Ishikawa (cell line): Measurements from ENCODE around the gene MUC4.

ENCODE experiments used
- CEBPB ChIP-seq: IDR thresholded peaks from 2 replicates; pipeline ENCODE4 v1.6.1; 2012
- CREB1 ChIP-seq: IDR thresholded peaks from 2 replicates; pipeline ENCODE4 v1.6.1; 2012; ENCODE audit warnings: low read depth
- EGR1 ChIP-seq: IDR thresholded peaks from 2 replicates; pipeline ENCODE4 v1.6.1; 2012
- EP300 ChIP-seq: IDR thresholded peaks from 2 replicates; pipeline ENCODE4 v1.6.1; 2012; ENCODE audit warnings: borderline replicate concordance
- FOXM1 ChIP-seq: IDR thresholded peaks from 2 replicates; pipeline ENCODE4 v1.6.1; 2012; ENCODE audit warnings: low read depth, borderline replicate concordance
- MAX ChIP-seq: IDR thresholded peaks from 2 replicates; pipeline ENCODE4 v1.6.1; 2012
- NFIC ChIP-seq: IDR thresholded peaks from 2 replicates; pipeline ENCODE4 v1.6.1; 2012
- RAD21 ChIP-seq: IDR thresholded peaks from 2 replicates; pipeline ENCODE4 v1.6.1; 2012; ENCODE audit warnings: low read depth
- REST ChIP-seq: IDR thresholded peaks from 2 replicates; pipeline ENCODE4 v1.6.1; 2012; ENCODE audit warnings: low read depth, mild to moderate bottlenecking
- TAF1 ChIP-seq: IDR thresholded peaks from 2 replicates; pipeline ENCODE4 v1.6.1; 2012; ENCODE audit warnings: low read depth, mild to moderate bottlenecking
- TCF12 ChIP-seq: IDR thresholded peaks from 2 replicates; pipeline ENCODE4 v1.6.1; 2012; ENCODE audit warnings: low read depth
- TEAD4 ChIP-seq: IDR thresholded peaks from 2 replicates; pipeline ENCODE4 v1.6.1; 2012
- USF1 ChIP-seq: IDR thresholded peaks from 2 replicates; pipeline ENCODE4 v1.6.1; 2012
- YY1 ChIP-seq: IDR thresholded peaks from 2 replicates; pipeline ENCODE4 v1.6.1; 2012; ENCODE audit warnings: low read depth
- ZBTB7A ChIP-seq: IDR thresholded peaks from 2 replicates; pipeline ENCODE4 v1.6.1; 2012; ENCODE audit warnings: low read depth

The MUC4 gene

GRCh38 chr3:195813916-195814640 is 2.3 kb upstream of the MUC4 start:
- TF ChIP-seq CEBPB (no peak), TAF1 (no peak), REST (no peak), RAD21 (no peak), MAX (no peak), EP300 (no peak), YY1 (no peak), TEAD4 (no peak), FOXM1 (no peak), EGR1 (no peak), ZBTB7A (no peak), CREB1 (no peak), NFIC (no peak)

- no peak for TF ChIP-seq RAD21
- TF ChIP-seq YY1, result no peak
- TF ChIP-seq FOXM1, result no peak
- no peak for TF ChIP-seq TCF12
- no peak for TF ChIP-seq USF1
- TF ChIP-seq TEAD4, result no peak
These were observed 637 bp upstream of the MUC4 start for GRCh38 chr3:195812366-195812765.

GRCh38 chr3:195810455-195810845 is 1.3 kb downstream of the MUC4 start:
- no peak for TF ChIP-seq CEBPB
- TF ChIP-seq CREB1, result no peak
- no peak for TF ChIP-seq YY1
- TF ChIP-seq EP300, result no peak
- no peak for TF ChIP-seq FOXM1
- TF ChIP-seq TAF1, result no peak
- no peak for TF ChIP-seq RAD21
- TF ChIP-seq TCF12, result no peak
- no peak for TF ChIP-seq USF1
- no peak for TF ChIP-seq MAX

- TF ChIP-seq TAF1 (no peak), REST (no peak), TCF12 (no peak), EP300 (no peak), YY1 (no peak), RAD21 (no peak), MAX (no peak), CEBPB (no peak), ZBTB7A (no peak)
These were observed 1.8 kb downstream of the MUC4 start for GRCh38 chr3:195809796-195810454.

- TF ChIP-seq CEBPB (no peak), ZBTB7A (no peak), USF1 (no peak), NFIC (no peak), YY1 (no peak), EP300 (no peak)
These were observed 2.4 kb downstream of the MUC4 start for GRCh38 chr3:195809291-195809785.
